MV-4-11 (cell line): ENCODE data around the gene GLI3.
A peak's percentile ranks its signal among the peaks of the same experiment; 100 is the strongest.

Experiments
- DNase-seq: peaks from one replicate; lab custom pipeline; 2025; lab: John Stamatoyannopoulos, UW

GLI3 gene

GRCh38 chr7:42236976-42237810, at the start of gene GLI3:
GLI3 (minus strand) TSS chr7:42237209; CDS start chr7:42223253, 13,956 bp downstream.
- peak; percentile 18 for DNase-seq

- DNase-seq, result no peak
These were observed 48.4 kb upstream of the GLI3 start for GRCh38 chr7:42285383-42285824.

DNA sequence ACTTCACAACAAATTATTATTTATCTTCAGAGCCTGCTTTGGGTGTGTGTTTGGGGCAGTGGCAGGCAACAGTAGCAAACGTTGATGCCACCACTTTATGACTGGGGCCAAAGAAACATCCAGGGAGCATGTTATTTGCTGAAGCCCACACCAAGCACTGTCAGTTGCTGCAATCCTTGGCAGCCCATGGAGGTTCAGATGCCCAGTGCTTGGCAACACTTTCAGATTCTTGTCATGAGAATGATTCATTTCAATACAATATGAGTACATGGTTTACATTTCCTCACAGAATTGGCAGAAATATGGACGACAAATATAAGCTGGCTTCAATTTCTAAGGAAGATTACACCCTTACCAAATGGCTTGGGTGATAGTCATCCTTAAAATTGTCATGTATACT, 46.5 kb upstream of the GLI3 start:
- no peak for DNase-seq

- DNase-seq, result peak; percentile 19
These were observed 41.3 kb upstream of the GLI3 start for GRCh38 chr7:42278344-42278743.

GRCh38 chr7:42274053-42274452, 37.0 kb upstream of the GLI3 start:
- DNase-seq, result no peak

DNA sequence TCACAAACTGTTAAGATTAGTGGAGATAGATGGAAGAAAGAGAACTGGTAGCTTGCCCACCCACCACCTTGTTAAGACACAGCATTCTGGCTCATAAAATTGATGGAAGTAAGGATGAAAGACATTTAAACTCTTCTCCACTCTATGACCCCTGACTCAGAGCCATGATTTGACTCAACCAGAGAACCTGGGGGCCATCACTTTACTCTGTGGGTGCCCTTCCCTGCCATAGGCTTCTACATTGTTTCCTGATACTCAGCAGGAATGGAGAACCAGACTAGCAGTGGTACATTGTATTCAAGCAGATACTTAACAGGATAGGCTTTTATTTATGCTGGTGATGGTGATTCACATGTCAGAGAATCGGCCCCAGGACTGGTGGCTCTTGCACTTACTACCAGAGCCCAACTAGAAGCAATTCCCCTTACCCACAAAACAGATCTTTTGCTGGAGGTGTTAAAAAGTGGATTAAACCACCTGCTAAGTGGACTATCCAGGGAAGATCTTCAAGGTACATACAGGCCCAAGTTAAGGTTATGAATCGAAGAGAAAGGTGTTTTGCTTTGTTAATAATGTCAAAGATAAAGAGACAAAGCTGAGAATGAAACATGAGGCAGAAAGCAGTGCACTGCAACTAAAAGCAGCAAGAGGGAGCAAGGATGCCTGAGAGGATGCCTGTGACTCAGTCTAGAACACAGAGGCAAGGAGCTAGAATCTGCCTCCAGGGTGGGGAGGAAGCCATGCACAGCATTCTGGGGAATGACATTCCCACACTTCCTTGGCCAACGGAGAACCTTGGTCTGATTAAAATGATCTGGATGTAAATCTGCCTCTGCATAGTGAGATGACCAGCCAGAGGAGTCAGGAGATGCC, 36.0 kb upstream of the GLI3 start:
- DNase-seq, result no peak

DNA sequence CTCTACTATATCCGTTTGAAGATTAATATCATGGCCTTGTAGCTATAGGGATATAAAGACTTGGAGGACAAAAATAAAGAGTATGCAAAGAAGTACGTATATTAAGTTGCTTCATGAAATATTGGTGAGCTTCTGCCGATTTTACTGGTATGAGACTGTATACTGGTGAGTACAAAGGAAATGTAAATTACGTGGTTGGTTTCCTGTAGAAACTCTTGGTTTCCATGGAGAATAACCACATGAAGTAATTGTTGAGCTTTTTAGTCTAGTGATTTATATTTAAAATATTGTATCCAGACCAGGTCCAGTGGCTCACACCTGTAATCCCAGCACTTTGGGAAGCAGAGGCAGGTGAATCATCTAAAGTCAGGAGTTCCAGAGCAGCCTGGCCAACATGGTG, 32.2 kb upstream of the GLI3 start:
- DNase-seq, result no peak

GRCh38 chr7:42264702-42265101, 27.7 kb upstream of the GLI3 start:
- no peak for DNase-seq

DNA sequence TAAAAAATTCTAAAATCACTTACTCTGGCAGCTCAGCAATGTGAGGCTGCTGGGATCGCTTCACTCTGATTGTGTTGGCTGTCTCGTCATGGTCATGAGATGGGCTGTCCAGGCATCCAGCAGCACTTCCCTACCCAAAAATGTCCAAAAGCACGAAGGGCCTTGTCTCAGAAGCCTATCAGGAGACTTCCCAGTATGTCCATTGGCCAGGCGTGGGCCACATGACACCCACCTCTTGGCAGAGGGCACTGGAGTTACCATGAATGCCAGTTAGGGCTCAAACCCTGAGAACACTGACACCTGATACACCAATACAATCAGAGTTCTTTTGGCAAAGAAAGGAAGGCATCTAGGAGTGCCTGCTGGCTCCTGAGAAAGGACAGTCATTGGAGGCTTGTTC, 27.0 kb upstream of the GLI3 start:
- no peak for DNase-seq

DNA sequence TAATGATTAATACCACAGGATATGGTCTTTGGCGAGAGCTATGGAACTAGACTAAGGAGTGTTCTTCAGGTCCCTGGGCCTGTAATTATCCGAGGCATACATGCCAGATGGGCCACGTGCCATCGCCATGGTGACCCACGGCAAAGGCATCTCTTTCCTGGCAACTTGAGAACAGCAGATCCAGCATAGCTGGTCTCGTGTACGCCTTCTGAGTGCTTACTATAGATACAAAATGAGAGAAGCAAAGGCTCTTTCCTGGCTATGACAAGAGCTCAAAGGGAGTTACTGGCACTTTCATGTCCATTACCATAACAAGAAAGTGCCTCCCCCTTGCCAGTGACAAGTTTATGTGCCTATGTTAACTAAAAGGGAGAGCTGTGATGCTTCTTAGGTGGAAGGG, 26.0 kb upstream of the GLI3 start:
- DNase-seq, result no peak

DNA sequence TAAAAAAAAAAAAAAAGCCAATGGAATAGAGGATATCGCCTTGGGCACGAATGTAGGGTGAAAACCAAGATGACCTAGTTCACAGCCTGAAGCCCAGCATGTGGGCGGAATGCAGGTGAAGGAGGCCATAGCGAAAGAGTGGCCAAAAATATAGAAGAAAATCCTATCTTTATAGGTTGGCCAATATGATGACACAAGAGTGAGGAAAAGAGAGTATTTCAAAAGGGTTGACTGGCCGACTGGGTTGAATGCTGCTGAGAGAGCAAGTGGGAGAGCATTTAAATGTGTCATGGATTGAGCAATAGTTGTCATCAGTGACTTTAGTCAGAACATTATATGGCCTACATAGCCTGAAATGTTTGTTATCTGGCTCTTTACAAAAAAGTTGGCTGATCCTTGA, 17.2 kb upstream of the GLI3 start:
- DNase-seq, result peak; percentile 76

GRCh38 chr7:42253316-42253715, 16.3 kb upstream of the GLI3 start:
- DNase-seq, result no peak

DNA sequence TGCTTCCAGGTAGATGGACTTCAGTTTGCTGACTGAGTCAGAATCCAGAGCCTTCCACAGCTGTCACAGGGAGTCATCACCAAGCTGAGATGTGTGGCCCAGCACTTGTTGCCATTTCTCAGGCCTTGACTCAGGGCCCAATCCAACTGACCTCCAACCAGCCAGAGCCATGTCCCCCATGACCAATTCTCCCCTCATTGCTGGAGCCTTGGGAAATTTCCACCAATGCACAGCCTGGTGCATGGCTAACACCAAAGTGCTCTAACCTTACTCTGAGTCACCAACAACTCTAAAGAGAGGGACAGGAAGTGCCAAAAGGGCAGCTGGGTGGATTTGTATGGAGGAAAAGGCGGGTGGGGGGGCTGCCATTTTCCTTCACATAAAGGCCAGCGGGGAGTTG, 13.4 kb upstream of the GLI3 start:
- DNase-seq, result no peak

- no peak for DNase-seq
These were observed 11.6 kb upstream of the GLI3 start for GRCh38 chr7:42248579-42248978.

GRCh38 chr7:42247301-42247700, 10.3 kb upstream of the GLI3 start:
- DNase-seq, result no peak

- no peak for DNase-seq
These were observed 7.8 kb upstream of the GLI3 start for GRCh38 chr7:42244828-42245227.

- DNase-seq, result no peak
These were observed 5.4 kb upstream of the GLI3 start for GRCh38 chr7:42242381-42242780.

DNA sequence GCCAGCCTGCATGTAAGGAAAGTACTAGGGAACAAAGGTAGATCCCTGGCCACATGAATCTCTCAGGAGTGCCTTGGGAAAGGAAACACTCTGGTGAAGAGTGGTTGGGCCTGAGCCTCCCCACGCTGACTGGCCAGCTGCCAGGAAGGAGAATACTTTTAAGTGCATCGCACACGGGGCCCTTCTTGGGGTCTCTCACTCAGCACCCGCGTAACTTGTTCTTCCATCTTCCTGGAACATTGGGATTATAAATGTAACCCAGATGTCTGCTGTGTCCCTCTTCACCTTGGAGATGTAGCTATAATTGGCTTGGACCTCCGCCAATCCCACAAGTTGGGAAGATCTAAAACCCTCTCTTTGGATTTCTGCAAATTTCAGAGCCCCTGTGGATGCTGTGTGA, 4.4 kb upstream of the GLI3 start:
- DNase-seq, result no peak

- DNase-seq, result no peak
These were observed 3.4 kb upstream of the GLI3 start for GRCh38 chr7:42240416-42240815.

- DNase-seq, result no peak
These were observed 1.8 kb upstream of the GLI3 start for GRCh38 chr7:42238709-42239366.

- no peak for DNase-seq
These were observed 967 bp upstream of the GLI3 start for GRCh38 chr7:42237811-42238541.
